ENCODE data around the gene CKLF. TPM values are rescaled to one million over a fixed set of nuclear protein-coding genes. Genes with fewer than 3 reads are reported as not detected.

CKLF gene
- total RNA-seq, 2 donors from 2014 or later = 41.5 to 58.4 TPM

DNA sequence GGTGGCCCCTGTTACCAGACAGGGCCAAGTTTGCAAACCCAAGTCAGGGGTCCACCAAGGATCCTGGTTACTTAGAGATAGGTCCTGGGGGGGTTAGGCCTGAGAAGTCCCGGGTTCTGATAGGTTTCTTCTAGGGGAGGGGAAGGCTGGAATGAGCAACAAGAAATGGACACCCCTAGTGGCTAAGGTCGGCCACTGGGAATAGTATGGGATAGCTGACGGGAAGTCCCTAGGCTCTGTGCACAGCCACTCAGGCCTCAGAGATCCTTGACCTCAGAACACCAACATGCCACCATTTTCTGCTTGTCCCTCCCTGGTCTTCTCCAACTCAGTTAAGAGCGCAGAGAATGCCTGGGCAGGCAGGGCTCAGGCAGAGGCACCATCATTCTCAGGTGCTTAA, 15.9 kb upstream of the CKLF start:
- H3K27me3 ChIP-seq = no peaks in the 10 kb centered on the region
- TF ChIP-seq, protein P1, sequence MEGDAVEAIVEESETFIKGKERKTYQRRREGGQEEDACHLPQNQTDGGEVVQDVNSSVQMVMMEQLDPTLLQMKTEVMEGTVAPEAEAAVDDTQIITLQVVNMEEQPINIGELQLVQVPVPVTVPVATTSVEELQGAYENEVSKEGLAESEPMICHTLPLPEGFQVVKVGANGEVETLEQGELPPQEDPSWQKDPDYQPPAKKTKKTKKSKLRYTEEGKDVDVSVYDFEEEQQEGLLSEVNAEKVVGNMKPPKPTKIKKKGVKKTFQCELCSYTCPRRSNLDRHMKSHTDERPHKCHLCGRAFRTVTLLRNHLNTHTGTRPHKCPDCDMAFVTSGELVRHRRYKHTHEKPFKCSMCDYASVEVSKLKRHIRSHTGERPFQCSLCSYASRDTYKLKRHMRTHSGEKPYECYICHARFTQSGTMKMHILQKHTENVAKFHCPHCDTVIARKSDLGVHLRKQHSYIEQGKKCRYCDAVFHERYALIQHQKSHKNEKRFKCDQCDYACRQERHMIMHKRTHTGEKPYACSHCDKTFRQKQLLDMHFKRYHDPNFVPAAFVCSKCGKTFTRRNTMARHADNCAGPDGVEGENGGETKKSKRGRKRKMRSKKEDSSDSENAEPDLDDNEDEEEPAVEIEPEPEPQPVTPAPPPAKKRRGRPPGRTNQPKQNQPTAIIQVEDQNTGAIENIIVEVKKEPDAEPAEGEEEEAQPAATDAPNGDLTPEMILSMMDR (IDR thresholded peaks at IDR 0.05) = no peak

DNA sequence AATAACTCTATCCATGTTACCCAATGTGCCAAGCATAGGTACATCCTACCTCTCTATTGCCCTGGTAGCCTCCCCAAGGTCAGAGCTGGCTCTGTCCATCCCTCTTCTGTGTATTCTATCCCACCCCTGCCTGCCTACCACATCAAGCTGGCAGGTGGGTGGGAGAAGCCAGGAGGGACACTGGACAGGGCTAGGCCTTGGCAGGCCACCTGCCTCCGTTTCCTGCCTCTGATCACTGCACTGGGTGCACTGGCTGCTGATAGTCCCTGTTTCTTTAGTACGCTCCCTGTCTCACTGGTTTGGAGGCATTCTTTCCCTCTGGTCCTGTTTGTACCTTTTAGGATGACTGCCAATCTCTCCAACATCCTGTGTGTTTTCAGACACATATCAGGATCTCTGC, 15.1 kb upstream of the CKLF start:
- Histone ChIP-seq H3K9me3 (no peaks in the 10 kb centered on the region), H3K27ac (no peak overlapping the region), H3K36me3 (no peaks in the 10 kb centered on the region), H3K4me1 (no peaks in the 10 kb centered on the region), H3K27me3 (no peaks in the 10 kb centered on the region), H3K4me3 (no peak overlapping the region), H3K9ac (ENCODE audit: low read depth in 2 of 2, low read length in 2 of 2) (no peak overlapping the region)
- intact Hi-C loops (cut with DNase I) = no loop called here
- no peak for DNase-seq
- TF ChIP-seq, protein P1 (IDR thresholded peaks at IDR 0.05) = no peak

More for the DNA sequence above, 15.9 kb upstream of the CKLF start:
- DNase-seq = peak; percentile 9
- no peak overlapping the region for H3K9ac ChIP-seq (ENCODE audit: low read depth in 2 of 2, low read length in 2 of 2)
- H3K36me3 ChIP-seq = peaks cover 2% of the 10 kb centered on the region
- H3K27ac ChIP-seq = no peak overlapping the region
- no peaks in the 10 kb centered on the region for H3K4me1 ChIP-seq
- H3K4me3 ChIP-seq = no peak overlapping the region
- no peaks in the 10 kb centered on the region for H3K9me3 ChIP-seq
- intact Hi-C loops (cut with DNase I) = no loop called here

DNA sequence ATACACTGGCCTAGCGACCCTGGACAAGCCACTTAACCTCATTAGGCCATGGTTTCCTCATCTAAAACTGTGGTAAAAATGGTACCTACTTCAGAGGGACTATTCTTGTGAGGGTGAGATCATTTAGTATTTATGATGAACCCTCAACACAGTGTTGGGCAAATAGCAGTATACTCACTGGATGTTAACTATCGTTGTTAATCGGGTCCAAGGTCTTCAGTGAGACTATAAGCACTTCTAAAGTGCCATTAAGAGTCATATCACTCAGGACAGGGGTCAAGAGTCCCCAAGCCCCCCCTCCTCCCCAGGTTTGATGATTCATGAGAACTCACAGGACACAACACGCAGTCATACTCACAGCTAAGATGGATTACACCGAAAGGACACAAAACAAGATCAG, 13.5 kb upstream of the CKLF start:
- no peaks in the 10 kb centered on the region for H3K9me3 ChIP-seq
- no peak overlapping the region for H3K27ac ChIP-seq
- no peak overlapping the region for H3K9ac ChIP-seq (ENCODE audit: low read depth in 2 of 2, low read length in 2 of 2)
- DNase-seq = no peak
- no peaks in the 10 kb centered on the region for H3K27me3 ChIP-seq
- TF ChIP-seq, protein P1 (IDR thresholded peaks at IDR 0.05) = no peak
- no peak overlapping the region for H3K4me3 ChIP-seq
- no peaks in the 10 kb centered on the region for H3K4me1 ChIP-seq
- H3K36me3 ChIP-seq = no peaks in the 10 kb centered on the region
- intact Hi-C loops (cut with DNase I) = no loop called here

- no peaks in the 10 kb centered on the region for H3K27me3 ChIP-seq
- H3K4me3 ChIP-seq = no peak overlapping the region
- intact Hi-C loops (cut with DNase I) = no loop called here
- no peaks in the 10 kb centered on the region for H3K36me3 ChIP-seq
- no peaks in the 10 kb centered on the region for H3K4me1 ChIP-seq
- DNase-seq = no peak
- TF ChIP-seq, protein P1 (IDR thresholded peaks at IDR 0.05) = no peak
- H3K9ac ChIP-seq (ENCODE audit: low read depth in 2 of 2, low read length in 2 of 2) = no peak overlapping the region
- no peaks in the 10 kb centered on the region for H3K9me3 ChIP-seq
- H3K27ac ChIP-seq = no peak overlapping the region
Observed at GRCh38 chr16:66539623-66540469, 12.5 kb upstream of the CKLF start.

DNA sequence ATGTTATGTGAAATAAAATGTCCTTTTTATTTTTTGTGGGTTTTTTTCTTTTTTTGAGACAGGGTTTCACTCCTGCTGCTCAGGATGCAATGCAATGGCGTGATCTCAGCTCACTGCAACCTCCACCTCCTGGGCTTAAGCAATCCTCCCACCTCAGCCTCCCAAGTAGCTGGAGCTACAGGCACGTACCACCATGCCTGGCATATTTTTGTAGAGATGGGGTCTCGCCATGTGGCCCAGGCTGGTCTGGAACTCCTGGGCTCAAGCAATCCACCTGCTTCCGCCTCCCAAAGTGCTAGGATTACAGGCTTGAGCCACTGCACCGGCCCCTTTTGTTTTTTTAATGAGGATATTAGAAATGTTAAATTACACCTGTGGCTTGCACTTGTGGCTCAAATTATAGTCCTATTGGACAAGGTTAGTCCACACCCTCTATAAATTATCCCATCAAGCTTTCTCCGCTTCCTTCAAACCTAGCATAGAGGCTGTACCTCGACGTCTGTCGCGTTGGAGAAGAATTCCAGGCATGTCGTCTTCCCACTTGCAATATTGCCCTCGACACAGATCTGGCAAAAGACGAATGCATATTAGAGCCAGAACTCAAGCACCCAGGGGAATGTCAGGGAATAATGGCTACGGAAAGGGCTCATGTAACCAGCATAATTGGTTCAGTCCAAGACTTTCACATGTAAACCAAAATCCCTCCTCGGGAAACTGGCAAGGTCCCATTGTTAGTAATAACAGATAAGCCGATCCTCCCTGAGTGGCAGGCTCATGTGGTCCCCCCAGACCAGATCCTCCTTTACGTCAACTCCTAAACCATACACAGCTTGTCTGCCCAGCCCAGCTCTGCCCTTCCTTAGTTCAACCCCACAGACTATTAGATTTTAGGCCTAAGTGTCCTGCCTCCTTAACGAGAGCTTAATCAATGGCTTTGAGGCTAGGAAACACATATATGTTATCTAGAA, 10.7 kb upstream of the CKLF start:
- Histone ChIP-seq H3K4me3 (no peak overlapping the region), H3K4me1 (no peaks in the 10 kb centered on the region), H3K36me3 (no peaks in the 10 kb centered on the region), H3K9ac (ENCODE audit: low read depth in 2 of 2, low read length in 2 of 2) (no peak overlapping the region), H3K27me3 (no peaks in the 10 kb centered on the region), H3K27ac (no peak overlapping the region), H3K9me3 (no peaks in the 10 kb centered on the region)
- intact Hi-C loops (cut with DNase I) = no loop called here
- no peak for DNase-seq
- TF ChIP-seq, protein P1 (IDR thresholded peaks at IDR 0.05) = no peak
